COLO829 (cell line): ENCODE measurements around the gene ZNF827.

Experiments used
- DNase-seq: peaks from one replicate; pipeline ENCODE4 v3.0.0; 2012; ENCODE audit warnings: low spot score

The ZNF827 gene

GRCh38 chr4:145938618-145939440, at the start of gene ZNF827:
TSS of gene ZNF827 (minus strand) at chr4:145938823. CDS start at chr4:145938407, 416 bp downstream.
- DNase-seq = no peak

GRCh38 chr4:145984563-145984962, 45.9 kb upstream of the ZNF827 start:
- DNase-seq = no peak

DNA sequence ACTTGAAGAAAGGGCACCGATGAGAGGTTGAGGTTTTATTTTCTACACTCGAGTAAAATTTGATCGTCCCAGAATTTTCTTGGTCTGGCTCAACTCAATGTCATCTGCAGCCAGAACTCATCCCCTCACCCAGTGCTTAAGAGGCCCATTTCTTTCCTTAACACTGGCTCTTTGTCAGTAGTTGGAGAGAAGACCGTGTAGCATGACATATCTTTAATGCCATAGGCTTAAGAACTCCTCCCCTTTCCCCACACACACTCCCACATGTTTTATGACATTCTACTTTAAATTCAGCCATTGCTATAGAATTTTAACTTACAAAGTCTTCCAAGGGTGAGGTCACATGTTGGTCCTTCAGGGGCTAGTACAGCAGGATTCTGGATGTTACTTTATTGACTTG, 44.2 kb upstream of the ZNF827 start:
- peak; percentile 60 for DNase-seq

DNA sequence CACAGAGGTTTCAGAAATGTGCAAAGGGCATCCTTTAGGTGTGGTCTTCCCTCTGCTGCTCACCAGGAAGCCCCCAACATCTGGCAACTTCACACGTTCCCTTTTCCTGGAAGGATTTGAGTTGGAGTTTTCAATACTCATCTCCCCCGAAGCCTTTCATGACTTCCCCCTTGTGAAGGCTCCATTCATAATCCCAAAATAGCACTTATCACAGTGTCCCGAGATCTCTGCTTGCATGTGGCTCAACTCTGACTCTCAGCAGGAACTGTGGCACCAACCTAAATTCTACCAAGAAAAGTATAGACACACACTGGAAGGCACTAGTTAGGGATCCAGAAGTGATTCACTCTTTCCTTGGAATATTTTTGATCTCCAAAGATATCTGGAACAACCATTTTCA, 40.5 kb upstream of the ZNF827 start:
- DNase-seq = no peak

DNA sequence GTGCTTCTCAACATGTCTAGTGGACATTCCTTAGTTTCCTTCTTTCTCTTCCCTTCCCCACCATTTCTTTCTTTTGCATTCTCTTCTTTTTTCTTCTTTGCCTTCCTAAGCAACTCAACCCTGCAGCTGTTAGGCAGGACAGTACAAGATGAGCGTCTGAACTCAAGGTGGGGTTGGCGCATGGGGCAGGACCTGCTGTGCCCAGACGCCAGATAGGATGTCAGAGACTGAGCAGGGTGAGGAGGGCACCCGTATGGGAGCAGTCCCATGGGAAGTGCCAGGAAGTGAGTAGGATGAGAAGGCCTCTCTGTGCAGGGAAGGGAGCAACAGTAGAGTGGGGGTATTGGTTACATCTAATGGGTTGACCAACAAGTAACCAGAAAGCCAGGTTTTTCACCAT, 38.1 kb upstream of the ZNF827 start:
- DNase-seq = no peak

GRCh38 chr4:145960012-145960411, 21.4 kb upstream of the ZNF827 start:
- DNase-seq = no peak

- DNase-seq = no peak
These were observed 18.7 kb upstream of the ZNF827 start for GRCh38 chr4:145957302-145957701.

- DNase-seq = peak; percentile 70
These were observed 17.8 kb upstream of the ZNF827 start for GRCh38 chr4:145956288-145956890.

DNA sequence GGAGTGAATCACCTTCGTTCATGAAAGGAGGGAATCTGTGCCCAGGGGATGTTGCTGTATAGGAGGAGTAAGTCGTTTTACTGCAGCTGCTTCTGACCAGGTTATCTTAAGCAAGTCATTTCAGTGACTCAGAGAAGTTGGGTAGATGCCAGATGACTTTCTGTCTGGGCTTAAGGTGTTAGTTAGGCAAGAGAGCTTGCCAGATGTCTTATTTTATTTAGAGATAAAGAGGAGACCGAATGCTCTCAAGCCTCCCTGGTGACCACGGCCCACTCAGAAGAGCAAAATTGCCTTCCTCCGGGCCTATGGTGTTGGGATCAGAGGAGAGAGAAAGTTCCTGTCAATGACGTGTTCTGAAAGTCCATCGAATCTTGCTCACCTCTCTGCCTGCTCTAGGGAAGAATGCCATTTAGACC, 16.3 kb upstream of the ZNF827 start:
- DNase-seq = no peak

- DNase-seq = no peak
These were observed 13.3 kb upstream of the ZNF827 start for GRCh38 chr4:145951931-145952330.

GRCh38 chr4:145945431-145946155, 7.0 kb upstream of the ZNF827 start:
- no peak for DNase-seq

DNA sequence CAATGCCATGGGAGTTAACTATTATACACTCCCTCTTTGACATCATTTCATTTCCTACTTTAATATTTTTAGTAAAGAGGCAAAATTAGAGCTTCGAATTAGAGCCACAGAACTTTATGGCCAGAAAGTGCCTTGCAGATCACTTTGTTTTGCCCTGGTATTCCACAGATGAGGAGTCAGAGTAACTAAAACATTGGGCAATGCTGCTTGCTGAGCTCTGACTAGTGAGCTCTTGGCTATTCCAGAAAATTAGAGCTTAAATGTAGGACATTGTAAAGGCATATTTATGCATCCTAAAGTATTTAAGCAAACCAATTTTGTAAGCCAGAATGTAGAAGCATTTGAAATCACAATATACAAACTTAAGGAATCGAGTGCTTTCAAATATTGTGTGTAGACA, 6.3 kb upstream of the ZNF827 start:
- DNase-seq = no peak

- DNase-seq = peak; percentile 86
These were observed 1.2 kb upstream of the ZNF827 start for GRCh38 chr4:145939856-145940255.

DNA sequence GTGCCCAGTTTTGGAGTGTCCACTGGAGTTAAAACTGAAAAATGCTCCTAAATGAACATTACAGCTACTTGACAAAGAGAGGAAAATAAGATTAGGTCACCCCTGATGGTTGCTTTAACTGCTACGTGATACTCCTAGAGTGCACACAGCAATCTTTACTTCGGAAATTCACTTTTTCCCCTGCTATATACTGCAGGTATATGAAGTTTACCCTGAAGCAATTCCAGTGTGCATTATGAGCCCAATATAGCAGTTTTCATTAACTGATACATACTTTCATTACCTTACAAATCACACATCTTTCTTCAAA, 773 bp upstream of the ZNF827 start:
- no peak for DNase-seq

DNA sequence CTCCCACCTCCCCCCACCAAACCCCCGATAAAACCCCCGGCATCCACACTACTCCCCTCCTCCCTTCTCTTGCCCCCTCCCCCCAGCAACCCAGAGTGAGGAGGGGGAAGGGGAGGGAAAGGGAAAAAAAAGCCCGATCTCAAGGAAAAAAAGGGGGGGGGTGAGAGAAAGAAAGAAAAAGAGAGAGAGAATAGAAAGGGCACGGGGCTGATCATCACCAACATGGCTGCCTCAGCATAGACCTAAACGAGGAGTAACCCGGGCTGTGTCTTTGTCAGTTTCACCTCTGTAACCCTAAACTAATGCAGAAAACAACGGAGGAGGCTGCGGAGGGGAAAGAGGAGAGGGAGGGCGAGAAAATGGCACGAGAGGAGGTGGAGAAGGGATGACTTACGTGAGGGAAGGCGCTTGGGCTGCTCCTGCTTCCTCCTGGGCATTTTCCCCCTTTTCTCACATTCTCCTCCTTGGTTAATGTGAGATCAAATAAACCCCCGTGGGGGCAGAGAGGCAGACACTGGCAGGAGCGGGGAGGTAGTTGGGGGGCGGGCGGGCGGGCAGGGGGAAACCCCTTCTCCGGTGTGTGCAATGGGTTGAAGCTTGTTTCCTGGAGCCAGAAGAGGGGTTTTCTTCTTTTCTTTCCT, 532 bp downstream of the ZNF827 start:
- no peak for DNase-seq

DNA sequence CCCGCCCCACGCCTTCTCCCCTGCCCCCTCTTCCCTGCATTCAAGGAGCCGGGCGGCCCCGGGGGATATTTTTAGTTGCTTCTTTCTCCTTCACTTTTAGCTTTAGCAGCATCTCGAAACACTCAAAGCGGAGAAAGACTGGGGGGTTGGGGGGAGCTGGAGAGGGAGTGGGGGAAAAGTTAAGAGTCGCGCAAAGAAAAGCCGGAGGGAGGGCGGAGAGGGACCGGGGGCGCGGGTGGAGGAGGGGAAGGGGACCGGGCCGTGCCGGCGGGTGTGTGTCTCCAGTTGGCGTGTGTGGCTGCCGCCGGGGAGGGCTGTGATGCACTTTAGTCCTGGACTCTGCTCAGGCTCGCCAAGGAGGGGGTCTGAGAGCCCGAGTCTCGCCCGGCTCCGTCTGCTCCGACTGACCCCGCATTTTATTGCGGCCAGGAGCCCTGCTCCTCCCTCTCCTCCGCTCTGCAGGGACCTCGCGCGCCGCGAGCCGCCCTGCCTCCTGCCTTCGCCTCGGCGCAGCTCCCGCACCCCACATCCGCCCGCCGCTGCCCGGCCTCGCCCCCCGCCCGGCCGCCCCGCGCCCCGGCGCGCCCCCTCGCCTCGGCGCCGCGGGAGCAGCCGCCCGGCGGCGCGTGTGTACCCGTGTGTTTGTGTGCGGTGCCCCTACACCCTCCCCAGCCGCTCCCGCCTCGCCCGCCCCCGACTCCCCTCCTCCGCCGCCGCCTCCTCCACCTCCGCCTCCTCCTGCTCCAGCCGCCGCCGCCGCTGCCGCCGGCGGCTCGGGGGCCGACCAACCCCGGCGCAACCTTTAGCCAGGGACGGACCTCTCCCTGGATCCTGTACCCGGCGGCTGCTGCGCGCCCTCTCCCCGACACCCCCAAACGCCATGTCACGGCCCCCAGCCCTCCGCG, 1.4 kb downstream of the ZNF827 start:
- DNase-seq = peak; percentile 26

DNA sequence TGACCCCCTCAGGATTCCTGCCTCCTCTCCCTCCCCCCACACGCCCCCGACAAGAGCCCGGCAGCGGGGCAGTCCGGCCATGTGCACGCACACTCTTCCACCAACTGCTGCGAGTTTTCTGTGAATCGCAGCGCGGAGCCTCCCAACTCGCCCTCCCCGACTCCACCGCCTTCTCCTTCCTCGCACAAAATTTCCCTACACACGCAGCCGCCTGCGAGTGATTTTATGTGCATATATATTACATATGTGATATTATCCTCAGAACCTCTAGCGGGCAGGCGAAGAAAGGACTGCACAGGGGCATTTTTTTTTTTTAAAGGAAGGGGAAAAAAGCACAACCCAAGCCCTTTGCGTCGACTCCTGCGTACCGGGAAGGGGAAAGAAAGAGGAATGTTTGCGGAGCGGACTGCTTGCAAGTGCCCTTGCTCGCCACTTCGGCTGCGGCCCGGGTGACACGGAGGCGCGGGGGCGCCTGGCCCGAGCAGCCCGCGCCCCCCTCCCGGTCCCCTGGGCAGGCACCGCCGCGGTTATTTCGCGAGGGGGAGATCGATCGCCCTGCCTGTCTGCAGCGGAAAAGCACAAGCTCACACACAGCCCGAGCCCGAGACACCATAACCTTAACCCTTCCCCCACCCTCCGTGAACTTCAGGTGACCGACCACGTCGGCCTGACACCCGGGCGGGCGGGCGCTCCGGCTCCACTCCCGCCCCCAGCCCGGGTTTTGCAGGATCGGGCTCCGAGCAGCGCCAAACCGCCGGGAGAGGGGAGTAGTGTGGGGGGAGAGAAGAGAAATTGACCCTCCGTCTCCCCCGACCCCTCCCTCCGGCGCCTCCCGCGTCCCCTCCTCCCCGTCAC, 2.3 kb downstream of the ZNF827 start:
- peak; percentile 66 for DNase-seq

DNA sequence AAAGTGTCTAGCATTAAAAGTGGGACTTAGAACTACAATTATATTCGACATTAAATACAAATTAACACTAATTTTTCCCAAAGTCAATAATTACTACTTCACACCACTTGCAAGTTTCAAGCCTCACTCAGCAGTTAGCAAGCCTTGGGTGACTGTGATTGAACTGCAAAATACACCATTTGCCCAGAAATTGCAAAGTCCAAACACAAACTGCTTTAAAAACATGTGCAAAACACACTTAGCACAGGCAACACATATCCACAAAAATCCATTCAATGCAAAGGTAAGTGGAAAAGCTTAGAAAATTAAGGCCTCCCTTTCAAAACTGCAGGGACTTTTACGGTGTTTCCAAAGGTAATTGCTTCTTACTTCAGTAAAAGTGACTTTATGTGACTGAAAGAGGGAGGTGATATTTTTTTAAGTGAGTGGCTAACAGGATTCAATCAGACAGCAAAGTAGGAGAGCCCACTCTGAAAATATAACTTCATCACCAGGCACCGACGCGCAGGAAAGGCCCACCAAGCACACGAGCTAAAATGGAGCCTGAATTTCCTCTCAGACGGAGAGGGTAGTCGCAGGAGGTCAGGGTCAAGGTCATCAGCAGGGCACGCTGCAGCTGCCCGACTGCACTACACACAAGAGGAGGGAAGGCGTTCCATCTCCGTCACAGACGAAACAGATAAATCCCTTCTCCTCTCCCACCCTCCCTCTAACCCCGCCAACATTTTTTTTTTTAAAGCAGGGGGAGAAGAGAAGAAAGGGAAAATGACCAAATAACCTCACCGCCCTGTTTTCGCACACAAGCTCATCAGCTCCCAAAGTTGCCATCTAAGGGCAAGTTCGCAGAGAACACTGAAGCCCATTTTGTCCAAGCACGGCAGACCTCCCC, 3.1 kb downstream of the ZNF827 start:
- peak; percentile 54 for DNase-seq

DNA sequence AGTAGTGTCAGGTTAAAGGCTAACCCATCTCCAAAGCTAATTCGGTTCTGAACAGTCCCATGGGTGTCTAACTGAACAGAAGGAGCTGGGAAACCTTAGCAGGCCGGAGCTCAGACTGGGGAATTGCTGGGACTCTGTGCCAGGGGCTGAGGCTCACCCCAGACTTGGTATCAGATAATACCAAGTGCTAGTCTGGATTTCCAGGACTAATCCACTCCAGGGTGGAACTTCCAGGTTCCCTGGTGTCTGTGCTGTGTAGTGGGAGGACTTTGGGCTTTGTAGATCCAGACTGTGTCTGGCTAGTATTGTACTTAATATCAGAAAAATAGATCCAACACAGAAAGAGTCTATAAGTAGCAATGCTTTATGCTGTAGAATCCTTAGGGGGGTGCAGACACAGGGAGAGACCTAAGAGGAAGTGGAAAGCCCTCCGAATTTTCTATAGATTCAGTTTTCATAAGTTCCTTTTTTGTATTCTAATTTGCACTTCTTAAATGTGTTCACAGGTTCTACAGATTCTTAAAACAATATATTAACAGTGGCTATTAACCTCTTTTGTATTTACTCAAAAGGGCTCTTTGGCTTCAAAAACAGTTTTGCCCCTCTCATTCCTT, 4.1 kb downstream of the ZNF827 start:
- no peak for DNase-seq
